ENCODE results near the gene GREM2.

DNA sequence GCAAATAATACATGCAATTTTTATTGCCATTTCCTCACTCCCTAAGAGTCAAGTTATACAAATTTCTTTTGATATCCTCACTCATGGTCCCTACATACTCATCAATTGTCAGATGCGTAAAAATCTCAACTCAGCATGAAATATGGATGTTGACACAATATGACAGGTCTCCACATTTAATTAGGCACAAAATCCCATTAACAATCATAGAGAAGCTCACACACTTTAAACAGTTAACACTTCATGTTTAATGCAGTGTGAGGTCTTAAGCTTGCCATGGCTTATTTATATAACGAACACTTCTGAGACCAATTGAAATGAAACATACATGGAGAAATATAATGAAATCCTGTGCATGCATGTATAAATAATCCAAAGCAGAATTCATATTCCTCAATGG is 58.6 kb downstream of the GREM2 start:
- TF ChIP-seq POLR3A (IDR thresholded peaks at IDR 0.05; ENCODE audit: borderline replicate concordance, extremely low read depth, insufficient read depth, insufficient read length) (no peak), CBX2 (IDR thresholded peaks at IDR 0.05; ENCODE audit: insufficient read depth, low read length, poor library complexity, severe bottlenecking) (no peak), E2F3 (CRISPR knock-in tag; IDR thresholded peaks at IDR 0.05) (no peak), SREBF2 (CRISPR knock-in tag; IDR thresholded peaks at IDR 0.05) (no peak), POLR2A (conservative IDR thresholded peaks at IDR 0.05) (no peak), FOXM1 (IDR thresholded peaks at IDR 0.05; ENCODE audit: low read depth) (no peak), FOXM1 (CRISPR knock-in tag; IDR thresholded peaks at IDR 0.05; ENCODE audit: low read depth) (no peak)
- TF ChIP-seq, protein P1, sequence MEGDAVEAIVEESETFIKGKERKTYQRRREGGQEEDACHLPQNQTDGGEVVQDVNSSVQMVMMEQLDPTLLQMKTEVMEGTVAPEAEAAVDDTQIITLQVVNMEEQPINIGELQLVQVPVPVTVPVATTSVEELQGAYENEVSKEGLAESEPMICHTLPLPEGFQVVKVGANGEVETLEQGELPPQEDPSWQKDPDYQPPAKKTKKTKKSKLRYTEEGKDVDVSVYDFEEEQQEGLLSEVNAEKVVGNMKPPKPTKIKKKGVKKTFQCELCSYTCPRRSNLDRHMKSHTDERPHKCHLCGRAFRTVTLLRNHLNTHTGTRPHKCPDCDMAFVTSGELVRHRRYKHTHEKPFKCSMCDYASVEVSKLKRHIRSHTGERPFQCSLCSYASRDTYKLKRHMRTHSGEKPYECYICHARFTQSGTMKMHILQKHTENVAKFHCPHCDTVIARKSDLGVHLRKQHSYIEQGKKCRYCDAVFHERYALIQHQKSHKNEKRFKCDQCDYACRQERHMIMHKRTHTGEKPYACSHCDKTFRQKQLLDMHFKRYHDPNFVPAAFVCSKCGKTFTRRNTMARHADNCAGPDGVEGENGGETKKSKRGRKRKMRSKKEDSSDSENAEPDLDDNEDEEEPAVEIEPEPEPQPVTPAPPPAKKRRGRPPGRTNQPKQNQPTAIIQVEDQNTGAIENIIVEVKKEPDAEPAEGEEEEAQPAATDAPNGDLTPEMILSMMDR (IDR thresholded peaks at IDR 0.05 in 2 of 3, conservative IDR thresholded peaks at IDR 0.05 in 1 of 3; ENCODE audit: insufficient read depth in 2 of 3, low read depth in 1 of 3, low read length in 3 of 3) = no peak
- TF ChIP-seq, protein P2, sequence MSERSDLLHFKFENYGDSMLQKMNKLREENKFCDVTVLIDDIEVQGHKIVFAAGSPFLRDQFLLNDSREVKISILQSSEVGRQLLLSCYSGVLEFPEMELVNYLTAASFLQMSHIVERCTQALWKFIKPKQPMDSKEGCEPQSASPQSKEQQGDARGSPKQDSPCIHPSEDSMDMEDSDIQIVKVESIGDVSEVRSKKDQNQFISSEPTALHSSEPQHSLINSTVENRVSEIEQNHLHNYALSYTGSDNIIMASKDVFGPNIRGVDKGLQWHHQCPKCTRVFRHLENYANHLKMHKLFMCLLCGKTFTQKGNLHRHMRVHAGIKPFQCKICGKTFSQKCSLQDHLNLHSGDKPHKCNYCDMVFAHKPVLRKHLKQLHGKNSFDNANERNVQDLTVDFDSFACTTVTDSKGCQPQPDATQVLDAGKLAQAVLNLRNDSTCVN (CRISPR knock-in tag; IDR thresholded peaks at IDR 0.05) = no peak
- TF ChIP-seq, protein P3, sequence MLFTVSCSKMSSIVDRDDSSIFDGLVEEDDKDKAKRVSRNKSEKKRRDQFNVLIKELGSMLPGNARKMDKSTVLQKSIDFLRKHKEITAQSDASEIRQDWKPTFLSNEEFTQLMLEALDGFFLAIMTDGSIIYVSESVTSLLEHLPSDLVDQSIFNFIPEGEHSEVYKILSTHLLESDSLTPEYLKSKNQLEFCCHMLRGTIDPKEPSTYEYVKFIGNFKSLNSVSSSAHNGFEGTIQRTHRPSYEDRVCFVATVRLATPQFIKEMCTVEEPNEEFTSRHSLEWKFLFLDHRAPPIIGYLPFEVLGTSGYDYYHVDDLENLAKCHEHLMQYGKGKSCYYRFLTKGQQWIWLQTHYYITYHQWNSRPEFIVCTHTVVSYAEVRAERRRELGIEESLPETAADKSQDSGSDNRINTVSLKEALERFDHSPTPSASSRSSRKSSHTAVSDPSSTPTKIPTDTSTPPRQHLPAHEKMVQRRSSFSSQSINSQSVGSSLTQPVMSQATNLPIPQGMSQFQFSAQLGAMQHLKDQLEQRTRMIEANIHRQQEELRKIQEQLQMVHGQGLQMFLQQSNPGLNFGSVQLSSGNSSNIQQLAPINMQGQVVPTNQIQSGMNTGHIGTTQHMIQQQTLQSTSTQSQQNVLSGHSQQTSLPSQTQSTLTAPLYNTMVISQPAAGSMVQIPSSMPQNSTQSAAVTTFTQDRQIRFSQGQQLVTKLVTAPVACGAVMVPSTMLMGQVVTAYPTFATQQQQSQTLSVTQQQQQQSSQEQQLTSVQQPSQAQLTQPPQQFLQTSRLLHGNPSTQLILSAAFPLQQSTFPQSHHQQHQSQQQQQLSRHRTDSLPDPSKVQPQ (CRISPR knock-in tag; IDR thresholded peaks at IDR 0.05; ENCODE audit: borderline replicate concordance) = no peak

Measured in K562 (cell line).